ENCODE data around the gene WIPF3.

WIPF3 gene

DNA sequence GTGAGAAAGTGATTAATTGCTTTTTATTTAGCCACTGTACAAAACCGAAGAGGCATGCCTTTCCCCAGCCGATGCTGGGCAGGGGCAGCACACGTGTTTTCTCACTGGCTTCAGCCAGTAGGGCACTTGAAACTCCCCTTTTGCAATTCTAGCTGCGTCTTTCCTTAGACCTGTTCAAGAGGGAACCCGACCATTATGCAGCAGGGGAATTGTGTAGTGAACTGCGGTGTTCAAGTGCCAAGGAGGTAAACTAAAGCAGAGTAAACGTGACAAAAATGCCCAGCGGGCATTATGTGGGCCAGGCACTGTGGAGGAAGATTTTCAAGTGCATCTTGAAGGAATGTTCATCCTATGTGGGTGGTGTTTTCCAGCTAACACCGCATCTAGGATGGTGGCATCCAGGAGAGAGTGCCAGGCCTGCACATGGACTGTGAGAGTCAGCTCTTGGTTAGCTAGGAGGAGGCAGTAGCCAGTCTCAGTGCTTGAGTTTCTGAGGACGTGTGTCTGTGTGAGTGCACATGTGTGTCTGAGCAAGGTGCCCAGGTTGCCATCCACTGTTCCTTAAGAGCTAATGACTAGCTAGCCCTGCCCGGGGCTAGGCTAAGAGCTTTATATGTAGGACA is 3.3 kb downstream of the WIPF3 start:
- DNase-seq (ENCODE audit: low read depth in 2 of 2) = no peak

DNA sequence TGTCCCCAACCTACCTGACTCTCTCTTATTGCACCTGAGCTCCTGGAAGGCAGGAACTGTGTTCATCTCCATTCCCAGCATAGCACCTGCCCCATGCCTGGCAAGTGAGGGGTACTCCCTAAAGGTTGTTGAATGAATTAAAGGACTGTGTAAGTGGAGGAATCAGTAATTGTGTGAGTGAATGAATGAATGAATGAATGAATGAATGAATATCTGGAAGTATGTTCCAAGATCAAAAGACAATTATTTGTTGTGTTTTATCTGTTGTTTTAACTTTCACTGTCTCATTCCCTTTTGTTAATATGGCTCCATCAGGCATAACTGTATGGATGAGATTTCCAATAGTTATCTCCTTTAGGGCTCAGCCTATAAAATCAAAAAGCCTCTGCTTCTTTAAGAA is 4.0 kb downstream of the WIPF3 start:
- DNase-seq (ENCODE audit: low read depth in 2 of 2) = no peak

DNA sequence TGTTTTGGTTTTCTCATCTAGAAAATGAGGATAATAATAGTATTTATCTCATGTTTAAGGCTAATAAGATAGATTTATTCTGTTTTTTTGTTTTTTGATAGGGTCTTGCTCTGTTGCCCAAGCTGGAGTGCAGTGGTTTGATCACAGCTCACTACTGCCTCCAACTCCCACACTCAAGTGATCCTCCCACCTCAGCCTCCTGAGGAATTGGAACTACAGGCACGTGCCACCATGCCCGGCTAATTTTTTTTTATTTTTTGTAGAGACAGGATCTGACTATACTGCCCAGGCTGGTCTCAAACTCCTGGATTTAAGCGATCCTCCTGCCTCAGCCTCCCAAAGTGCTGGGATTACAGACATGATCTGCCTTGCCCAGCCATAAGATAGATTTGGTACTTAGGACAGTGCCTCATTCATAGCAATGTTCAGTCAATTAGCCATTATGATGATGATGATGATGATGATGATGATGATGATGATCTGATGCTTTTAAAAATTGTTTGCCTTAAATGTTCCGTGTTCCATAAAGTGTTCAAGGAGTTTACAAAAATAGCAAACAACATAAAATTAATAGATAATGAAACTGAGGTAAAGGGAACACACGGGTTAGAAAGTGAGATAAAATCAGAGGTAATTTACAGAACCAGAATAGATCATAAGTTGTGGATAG is 4.6 kb downstream of the WIPF3 start:
- DNase-seq (ENCODE audit: low read depth in 2 of 2) = no peak

DNA sequence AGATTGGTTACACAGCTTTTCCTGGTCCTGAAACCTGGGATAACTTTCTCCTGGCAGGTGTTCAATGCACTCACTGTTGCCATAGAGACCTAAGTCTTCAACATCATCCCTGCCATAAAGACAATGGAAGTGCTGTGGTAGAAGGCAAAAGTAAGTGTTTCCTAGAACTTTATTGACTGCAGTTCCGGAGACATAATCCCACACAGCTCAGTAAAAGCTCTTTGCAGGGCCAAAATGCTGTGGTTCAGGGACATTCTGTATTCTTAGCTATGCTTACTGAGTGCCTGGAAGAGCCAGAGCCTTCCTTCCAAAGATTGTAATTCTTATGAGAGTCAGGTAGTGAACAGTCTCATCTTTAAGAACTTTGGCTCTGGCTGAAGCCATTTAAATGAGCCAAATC is 5.3 kb downstream of the WIPF3 start:
- no peak for DNase-seq (ENCODE audit: low read depth in 2 of 2)

DNA sequence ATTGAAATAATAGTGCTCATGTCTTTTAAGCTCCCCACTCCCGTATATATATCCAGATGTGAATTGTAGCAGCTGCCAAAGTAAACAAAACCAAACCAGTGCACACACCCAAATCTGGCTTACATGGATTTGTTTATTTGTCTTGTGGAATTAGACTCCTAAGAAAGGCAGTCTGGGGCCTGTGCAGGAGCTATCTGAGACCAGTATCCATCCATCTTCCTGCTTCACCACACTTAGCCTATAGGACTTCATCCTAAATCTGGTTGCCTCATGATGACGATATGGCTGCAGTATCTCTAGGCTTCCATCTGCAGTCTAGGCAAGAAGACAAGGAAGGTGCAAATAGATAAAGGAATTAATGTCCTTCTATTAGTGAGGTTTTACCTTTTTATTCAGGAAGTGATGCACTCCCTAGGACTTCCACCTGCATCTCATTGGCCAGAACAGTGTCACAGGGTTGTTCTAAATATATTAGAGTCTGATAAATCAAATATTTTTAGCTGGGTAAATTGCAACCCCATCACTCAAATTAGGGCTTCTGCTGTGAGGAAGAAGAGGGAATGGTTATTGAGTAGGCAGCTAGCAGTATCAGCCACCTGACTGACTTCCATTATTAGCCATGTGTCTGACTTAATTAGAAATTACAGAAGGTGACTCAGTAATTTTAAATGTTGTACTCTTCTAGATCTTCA is 6.0 kb downstream of the WIPF3 start:
- DNase-seq (ENCODE audit: low read depth in 2 of 2) = no peak

DNA sequence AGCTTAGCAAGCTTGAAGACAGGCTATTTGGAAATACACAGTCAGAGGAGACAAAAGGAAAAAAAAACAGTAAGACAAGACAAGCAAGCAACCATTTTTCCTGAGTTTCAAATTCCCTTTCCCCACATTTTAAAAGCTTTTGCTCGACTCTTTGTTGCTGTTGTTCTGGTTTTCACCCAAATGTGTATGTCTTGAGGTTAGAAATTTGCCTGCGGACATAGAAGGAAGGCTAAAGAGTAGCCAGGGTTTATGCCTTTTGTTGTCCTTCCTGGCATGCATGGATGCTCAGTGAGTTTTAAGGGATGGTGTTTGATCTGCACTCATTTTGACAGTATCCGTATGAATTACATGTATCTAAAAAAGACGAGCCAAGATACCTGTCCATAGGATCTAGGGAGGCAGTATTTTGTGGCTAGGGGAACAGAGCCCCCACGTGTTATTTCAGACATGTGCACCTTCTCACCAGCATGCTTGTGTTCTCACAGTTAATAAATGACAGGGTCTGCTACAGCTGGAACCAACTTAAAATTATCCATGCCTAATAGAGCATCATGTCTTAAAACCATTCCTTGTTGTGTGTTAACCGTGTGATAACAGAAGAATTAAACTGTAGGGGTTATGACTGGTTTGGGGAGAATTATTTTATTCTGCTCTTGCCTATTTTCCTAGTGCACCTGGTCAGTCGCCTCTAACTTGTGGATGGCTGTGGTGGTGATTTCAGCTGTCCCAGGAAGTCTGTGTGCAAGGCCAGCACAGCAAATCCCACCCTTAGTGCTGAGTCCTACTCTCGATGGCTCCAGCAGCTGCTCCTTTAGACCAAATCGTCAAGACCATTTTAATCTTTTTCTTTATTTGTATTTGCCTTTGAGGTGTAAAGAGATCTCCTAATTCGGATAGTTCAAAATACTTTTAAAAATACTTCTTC is 9.1 kb downstream of the WIPF3 start:
- no peak for DNase-seq (ENCODE audit: low read depth in 2 of 2)

DNA sequence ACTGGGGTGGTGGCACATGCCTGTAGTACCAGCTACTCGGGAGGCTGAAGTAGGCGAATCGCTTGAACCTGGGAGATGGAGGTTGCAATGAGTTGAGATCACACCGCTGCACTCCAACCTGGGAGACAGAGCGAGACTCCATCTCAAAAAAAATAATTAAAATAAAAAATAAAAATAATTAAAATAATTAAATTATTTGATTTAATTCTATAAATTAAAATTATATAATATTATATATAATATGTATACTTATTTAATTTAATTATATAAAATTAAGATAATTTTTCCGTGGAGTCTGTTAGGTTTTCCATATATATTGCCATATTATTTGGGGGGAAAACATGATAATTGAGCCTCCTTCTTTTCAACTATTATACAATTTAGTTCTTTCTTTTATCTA is 12.0 kb downstream of the WIPF3 start:
- no peak for DNase-seq (ENCODE audit: low read depth in 2 of 2)

DNA sequence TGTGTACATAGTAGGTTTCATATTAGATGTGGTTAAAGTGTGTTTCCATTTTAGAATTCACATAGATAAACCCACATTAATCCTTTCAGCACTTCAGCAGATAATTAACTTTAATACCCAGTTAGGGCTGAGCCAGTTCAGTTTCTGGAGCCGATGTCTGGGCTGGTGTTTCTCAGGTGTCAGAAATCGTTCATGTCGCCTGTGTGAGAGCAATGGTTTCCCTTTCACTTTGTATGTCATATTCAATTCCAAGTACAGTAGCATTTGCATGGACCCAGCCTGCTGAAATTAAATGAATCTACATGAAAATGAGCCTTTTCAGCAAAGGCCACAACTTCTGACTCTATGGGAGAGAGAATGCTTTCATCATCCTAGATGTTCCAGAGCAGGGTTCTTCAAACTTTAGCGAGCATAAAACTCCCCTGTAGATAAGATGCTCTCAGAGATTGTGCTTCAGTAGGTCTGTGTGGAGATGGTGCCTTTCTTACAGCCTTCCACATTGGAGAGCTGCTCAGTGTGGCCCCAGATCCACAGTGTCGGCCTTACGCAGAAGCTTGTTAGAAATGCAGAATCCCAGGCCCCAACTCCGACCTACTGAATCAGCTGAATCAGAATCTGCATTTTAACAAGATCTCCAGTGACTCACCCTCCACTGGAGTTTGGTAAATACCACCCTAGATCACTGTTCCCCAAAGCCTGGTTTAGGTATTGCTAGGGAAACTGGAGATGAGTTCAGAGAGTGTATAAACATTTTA is 19.6 kb downstream of the WIPF3 start:
- no peak for DNase-seq (ENCODE audit: low read depth in 2 of 2)

DNA sequence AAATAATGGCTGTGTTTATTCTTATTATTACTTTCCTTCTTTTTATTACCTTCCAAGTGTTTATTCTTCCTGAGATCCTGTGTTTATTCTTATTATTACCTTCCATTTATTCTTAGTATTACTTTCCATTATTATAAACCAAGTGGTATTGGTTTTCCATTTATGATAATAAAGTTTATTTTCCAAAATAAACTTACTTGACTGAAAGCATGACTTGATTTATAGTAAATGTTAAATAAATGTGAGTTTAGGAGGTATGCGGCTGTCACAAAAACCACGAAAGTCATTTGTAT is 20.2 kb downstream of the WIPF3 start:
- DNase-seq (ENCODE audit: low read depth in 2 of 2) = no peak

DNA sequence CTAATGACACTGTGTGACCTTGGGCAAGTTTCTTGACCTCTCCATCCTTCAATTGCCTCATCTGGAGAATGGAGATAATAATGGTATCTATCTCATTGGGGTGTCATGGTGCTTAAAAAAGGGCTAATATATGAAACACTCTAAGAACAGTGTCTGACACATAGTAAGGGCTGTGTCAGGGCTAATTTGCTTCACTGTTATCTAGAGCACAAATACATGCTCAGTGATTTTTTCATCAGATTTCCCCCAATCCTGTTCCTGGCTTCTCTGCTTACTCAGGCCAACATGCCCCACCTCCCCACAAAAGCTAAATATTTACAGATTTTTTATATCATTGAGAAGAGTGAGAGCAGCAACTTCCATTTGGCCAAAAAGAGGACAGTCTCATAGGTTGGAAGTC is 20.6 kb downstream of the WIPF3 start:
- no peak for DNase-seq (ENCODE audit: low read depth in 2 of 2)

DNA sequence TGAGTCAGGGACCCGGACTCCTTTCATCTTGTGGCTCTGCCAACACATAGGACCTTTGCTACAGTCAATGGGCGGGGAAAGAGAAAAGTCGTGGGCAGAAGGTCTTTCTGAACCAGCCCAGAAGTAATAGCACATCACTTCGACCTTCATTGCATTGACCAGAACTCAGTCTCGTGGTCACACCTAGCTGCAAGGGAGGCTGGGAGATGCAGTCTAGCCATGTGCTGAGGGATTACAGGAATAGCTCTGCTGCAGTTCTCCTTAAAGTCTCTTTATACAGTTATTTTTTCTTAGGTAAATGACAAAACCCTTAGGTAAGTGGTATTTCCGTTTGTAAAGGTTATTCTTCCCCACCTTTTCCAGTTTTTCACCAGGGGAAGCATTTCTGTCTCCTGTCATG is 25.4 kb downstream of the WIPF3 start:
- DNase-seq (ENCODE audit: low read depth in 2 of 2) = no peak

DNA sequence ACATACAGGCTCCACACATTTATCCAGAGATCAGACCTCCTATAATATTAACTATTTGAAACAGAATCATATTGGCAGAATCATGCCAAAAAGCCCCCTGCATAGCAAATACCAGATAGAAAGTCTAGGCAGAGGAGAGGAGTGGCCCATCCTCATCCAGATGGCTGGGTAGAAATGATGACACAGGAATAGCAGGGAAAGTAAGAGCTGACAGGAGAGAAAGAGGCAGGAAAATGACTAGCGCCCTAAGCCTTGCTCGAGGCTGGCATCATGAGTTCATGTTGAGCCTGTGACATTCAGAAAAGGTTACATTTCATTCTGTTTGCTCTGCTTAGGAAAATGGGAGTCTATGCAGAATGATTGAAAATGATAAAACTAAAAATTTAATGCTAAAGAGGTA is 27.6 kb downstream of the WIPF3 start:
- no peak for DNase-seq (ENCODE audit: low read depth in 2 of 2)

DNA sequence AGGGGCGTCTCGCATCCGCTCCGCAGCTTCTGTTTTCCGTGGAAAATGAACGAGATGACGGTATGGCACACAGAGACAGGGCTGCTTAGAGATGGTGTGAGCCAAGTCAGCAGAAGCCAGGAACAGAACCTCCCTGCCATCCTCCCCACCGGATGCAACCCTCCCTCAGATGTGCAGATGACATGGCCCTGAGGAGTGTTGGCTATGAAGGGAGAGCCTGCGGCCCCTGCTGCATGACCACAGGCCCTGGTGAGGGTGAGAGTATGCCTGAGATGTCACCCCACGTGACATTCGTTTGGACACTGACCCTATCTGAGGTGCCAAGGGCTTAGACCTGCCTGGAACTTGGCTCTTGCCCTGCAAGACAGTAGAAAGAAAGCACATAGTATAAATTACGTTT is 29.4 kb downstream of the WIPF3 start:
- no peak for DNase-seq (ENCODE audit: low read depth in 2 of 2)

DNA sequence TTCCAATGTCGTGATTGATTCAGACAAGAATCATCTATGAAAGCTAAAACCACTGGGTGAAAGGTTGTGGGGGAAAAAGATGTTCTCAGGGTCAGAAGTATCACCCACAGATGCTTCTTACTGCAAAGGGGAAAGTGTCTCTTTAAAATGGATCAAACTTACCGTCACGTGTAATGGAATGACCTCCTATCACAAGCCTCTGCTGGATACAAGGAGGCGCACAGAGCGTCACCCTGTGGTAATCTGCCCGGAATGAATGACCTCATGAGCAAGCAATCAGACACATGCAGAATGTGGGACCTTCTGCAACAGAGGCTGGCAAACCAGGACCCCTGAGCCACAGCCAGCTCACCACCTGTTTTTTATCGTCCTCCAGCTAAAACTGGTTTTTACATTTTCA is 33.0 kb downstream of the WIPF3 start:
- DNase-seq (ENCODE audit: low read depth in 2 of 2) = no peak

DNA sequence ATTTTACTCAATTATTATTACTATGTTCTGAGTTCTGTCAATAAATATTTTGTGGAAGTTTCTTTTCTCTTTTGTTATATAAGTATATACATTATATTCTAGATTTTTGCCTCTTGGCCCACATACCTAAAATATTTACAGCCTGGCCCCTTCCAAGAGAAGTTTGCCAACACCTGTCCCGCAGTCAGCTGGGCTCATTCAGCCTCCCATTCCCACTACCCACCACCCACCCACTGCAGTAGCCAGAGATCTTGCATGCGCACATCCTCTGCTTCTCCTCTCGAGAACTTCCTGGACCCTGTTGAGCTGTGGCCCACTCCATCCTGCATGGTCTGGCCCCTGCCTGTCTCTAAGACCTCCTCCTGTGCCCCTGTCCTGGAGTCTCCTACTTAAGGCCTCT is 33.6 kb downstream of the WIPF3 start:
- DNase-seq (ENCODE audit: low read depth in 2 of 2) = no peak

DNA sequence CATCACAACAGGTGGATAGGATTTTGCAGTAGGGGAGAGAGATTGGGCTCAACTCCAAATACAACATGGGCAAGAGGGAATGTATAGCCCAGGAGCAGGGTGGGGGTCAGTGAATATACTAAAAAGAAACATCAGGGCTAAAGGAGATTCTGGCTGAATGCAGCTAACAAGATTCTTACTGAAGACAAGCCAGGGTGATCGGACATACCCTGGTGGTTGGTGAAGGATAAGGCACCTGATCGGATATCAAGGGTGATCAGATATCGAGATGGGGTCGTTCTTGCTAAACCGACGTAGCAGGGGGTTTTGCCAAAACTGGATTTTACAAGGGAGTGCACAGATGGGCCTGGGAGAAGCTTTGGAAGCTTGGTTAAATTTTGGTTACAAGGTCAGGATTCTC is 34.4 kb downstream of the WIPF3 start:
- DNase-seq (ENCODE audit: low read depth in 2 of 2) = no peak

DNA sequence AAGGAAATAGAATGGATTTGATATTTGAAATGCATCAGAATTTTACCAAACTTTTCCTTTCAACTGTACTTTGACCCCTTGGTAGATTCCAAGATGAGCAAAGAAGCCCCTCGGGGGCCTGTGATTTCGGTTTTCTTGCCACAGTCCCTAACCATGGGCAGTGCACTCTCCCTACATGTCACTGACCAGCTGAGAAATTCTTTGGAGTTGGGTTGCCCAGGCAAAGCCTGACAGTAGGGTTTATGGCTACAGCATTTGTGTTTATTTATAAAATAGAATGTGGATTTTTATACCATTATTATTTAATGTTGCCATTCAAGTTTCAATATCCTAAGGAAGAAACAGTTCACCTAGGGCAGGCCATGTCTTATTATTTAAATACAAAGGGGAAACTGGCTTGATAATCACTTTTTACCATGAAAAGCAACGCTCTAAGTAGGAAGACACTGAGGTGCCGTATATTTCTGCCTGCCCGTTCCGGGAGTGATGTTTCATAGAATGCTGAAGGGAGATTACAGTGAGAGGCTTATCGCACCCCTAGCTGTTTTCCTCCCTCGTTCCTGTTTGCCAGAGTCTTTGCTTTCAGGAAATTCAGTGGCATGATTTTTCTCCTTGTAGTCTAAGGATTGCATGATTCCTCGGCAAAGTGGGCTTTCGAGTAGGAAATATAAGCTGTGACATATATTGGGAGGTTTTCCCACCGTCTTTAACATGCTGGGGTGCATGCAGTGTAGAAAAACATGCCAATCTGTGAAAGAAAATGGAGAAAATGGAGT is 35.8 kb downstream of the WIPF3 start:
- DNase-seq (ENCODE audit: low read depth in 2 of 2) = no peak

DNA sequence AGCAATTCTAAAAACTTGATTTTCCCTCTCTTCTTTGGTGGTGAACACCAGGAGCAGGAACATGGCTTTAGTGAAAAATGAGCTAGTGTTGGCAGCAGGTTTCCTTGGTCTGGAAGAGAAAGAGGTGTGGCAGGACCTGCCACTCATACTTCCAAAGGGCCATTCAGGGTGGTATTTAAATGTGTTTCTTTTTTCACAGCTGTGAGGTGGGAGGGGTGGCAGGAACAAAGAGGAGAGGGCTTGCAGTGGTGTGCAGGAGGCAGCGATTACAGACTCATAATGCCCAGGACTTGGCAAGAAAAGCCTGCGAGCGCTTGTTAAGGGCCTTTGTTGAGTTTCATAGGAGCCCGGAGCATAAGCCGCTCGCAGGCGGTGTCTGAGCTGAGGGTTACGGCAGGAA is 36.8 kb downstream of the WIPF3 start:
- DNase-seq (ENCODE audit: low read depth in 2 of 2) = no peak

DNA sequence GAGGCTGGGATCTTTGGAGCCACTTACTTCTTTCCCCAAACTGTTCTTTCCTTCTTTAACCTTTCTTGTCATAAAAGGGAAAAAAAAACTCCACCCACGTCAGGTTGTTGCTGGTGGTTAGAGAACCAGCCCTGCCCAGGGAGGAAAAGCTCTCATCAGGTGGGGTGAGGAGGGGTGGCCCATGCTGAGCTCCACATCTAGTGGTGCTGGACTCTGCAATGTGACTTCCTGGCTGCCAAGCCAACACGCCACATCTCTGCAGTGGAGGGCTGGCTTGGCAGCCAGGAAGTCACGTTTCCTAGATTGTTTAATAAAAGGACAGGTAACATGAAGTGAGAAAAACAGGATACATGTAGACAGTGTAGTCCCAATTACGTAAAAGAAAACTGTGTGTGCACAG is 37.4 kb downstream of the WIPF3 start:
- DNase-seq (ENCODE audit: low read depth in 2 of 2) = no peak

DNA sequence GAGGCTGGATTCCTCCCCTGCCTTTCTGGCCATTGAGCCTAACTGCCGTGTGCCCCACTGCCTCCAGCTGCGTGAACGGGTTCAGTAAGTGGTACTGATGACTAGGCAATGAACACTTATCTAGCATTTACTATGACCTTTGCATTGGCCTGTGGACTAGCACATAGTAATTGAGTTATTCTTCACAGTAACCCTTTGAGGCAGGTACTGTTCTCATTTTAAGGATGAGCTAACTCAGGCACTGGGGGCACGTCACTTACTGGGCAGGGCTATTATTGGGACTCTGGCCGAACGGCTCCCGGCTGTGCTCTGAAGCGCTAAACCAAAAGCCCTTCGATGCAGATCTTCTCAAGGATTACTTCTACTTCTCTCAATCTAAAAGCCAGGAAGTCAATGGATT is 38.3 kb downstream of the WIPF3 start:
- DNase-seq (ENCODE audit: low read depth in 2 of 2) = no peak

DNA sequence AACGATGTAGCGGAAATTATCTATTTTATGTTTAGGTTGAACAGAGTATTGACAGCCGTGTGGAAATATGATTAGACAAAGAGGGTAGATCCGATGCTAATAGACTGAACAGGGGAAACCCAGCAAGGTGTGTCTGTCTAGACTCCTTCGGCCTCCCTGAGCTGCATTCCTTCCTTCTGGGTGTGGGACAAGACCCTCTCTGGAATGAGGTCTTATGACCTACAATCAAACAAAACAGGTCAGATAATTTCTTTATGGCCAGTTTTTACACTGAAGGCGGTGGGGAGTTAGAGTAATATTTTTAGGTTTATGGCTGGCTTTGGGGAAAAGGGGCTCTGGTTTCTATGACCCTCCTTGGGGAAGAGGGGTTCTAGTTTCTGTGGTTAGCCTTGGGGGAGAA is 41.2 kb downstream of the WIPF3 start:
- DNase-seq (ENCODE audit: low read depth in 2 of 2) = no peak

All from activated CD8-positive, alpha-beta memory T cell treated with anti-CD3 and anti-CD28 coated beads for 4 hours (primary cell).